OCI-LY7 (cell line): Measurements from ENCODE around the gene TMIGD2. TPM values are rescaled to one million over a fixed set of nuclear protein-coding genes. Genes with fewer than 3 reads are reported as not detected.

Experiments used
- BruUV-seq: library from RNA; stranded (reverse); fragments of 400-500 nt; replicated peaks from 2 replicates; lab custom pipeline; 2021; lab: Mats Ljungman, UMichigan
- CTCF ChIA-PET: fragments of 300-600 bp; sonication (Branson Sonifier 250); formaldehyde crosslinking; loops from one replicate; lab custom pipeline; 2022; ENCODE audit warnings: antibody characterized with exemption; ENCODE audit not compliant: unreplicated experiment; lab: Charles Lee
- POLR2A ChIA-PET: fragments of 300-600 bp; sonication (Branson Sonifier 250); formaldehyde crosslinking; loops from one replicate; lab custom pipeline; 2022; ENCODE audit warnings: antibody characterized with exemption; lab: Charles Lee
- DNase-seq: peaks from one replicate; pipeline ENCODE4 v3.0.0-alpha.2; 2015; ENCODE audit warnings: low spot score
- H2AFZ ChIP-seq: fragments of 200-600 bp; sonication (generic), shearing (Covaris generic); 2 replicates; pipeline ENCODE4 v1.6.1; 2014; ENCODE audit warnings: mild to moderate bottlenecking, antibody characterized with exemption, low read length, moderate library complexity
- H3K27ac ChIP-seq: fragments of 200-600 bp; sonication (generic); 2 replicates; pipeline ENCODE4 v1.5.1; 2014; ENCODE audit warnings: mixed run types, low read depth, mild to moderate bottlenecking, moderate library complexity, low read length, inconsistent platforms; ENCODE audit not compliant: poor library complexity, severe bottlenecking
- H3K36me3 ChIP-seq: fragments of 200-600 bp; sonication (generic); 2 replicates; pipeline ENCODE4 v1.6.1; 2014; ENCODE audit warnings: mild to moderate bottlenecking, antibody characterized with exemption, low read length, moderate library complexity, mixed read lengths; ENCODE audit not compliant: insufficient read depth
- H3K4me1 ChIP-seq: fragments of 200-600 bp; sonication (generic); 2 replicates; pipeline ENCODE4 v1.5.1; 2014; ENCODE audit warnings: mild to moderate bottlenecking, low read length; ENCODE audit not compliant: insufficient read depth, poor library complexity, severe bottlenecking
- H3K4me2 ChIP-seq: fragments of 200-600 bp; sonication (generic); 2 replicates; pipeline ENCODE4 v1.6.1; 2014; ENCODE audit warnings: mild to moderate bottlenecking, low read length
- H3K4me3 ChIP-seq: fragments of 200-600 bp; sonication (generic); 2 replicates; pipeline ENCODE4 v1.5.1; 2014; ENCODE audit warnings: mild to moderate bottlenecking, low read depth, low read length; ENCODE audit not compliant: poor library complexity, severe bottlenecking
- H3K79me2 ChIP-seq: fragments of 200-600 bp; sonication (generic); 2 replicates; pipeline ENCODE4 v1.6.1; 2016; ENCODE audit warnings: low read depth, mild to moderate bottlenecking, low read length, moderate library complexity, mixed read lengths; ENCODE audit not compliant: insufficient read depth
- H3K9me2 ChIP-seq: fragments of 200-600 bp; sonication (generic); 2 replicates; pipeline ENCODE4 v1.6.1; 2016; ENCODE audit warnings: mild to moderate bottlenecking, low read length, mixed read lengths; ENCODE audit not compliant: insufficient read depth
- H3K9me3 ChIP-seq: fragments of 200-600 bp; sonication (generic); 2 replicates; pipeline ENCODE4 v1.6.1; 2014; ENCODE audit warnings: mild to moderate bottlenecking, mixed run types, low read length, mixed read lengths
- H4K20me1 ChIP-seq: fragments of 200-600 bp; sonication (generic); 2 replicates; pipeline ENCODE4 v1.6.1; 2014; ENCODE audit warnings: mild to moderate bottlenecking, antibody characterized with exemption, low read length, moderate library complexity, mixed read lengths; ENCODE audit not compliant: insufficient read depth
- EZH2phosphoT487 ChIP-seq: fragments of 200-600 bp; sonication (generic); IDR thresholded peaks from 2 replicates; pipeline ENCODE4 v1.6.1; 2018; ENCODE audit warnings: low read depth, borderline replicate concordance, mild to moderate bottlenecking, mixed run types, antibody characterized with exemption, low read length, moderate library complexity, mixed read lengths
- intact Hi-C: fragments of 100-400 bp; cut with micrococcal nuclease; formaldehyde crosslinking; loops from one replicate; pipeline ENCODE4 v1.10.0; 2022; ENCODE audit not compliant: unreplicated experiment
- total RNA-seq, 2 experiments: library from RNA; depleted of rRNA in 1 of 2; stranded (reverse); fragments of >200 nt in 1 of 2; shearing (Covaris generic) in 1 of 2; gene quantifications; 2 replicates each; pipeline ENCODE4 v1.2.3, GENCODE V29; 2014 to 2022
- TF ChIP-seq, protein P1 (sequence below): fragments of 200-600 bp; sonication (generic); conservative IDR thresholded peaks from 2 replicates; pipeline ENCODE4 v1.5.1; 2014; ENCODE audit warnings: mild to moderate bottlenecking, antibody characterized with exemption, low read length, moderate library complexity, mixed read lengths

TMIGD2 gene
- total RNA-seq, 2 experiments from 2014 or later = 0.44 to 2.7 TPM

DNA sequence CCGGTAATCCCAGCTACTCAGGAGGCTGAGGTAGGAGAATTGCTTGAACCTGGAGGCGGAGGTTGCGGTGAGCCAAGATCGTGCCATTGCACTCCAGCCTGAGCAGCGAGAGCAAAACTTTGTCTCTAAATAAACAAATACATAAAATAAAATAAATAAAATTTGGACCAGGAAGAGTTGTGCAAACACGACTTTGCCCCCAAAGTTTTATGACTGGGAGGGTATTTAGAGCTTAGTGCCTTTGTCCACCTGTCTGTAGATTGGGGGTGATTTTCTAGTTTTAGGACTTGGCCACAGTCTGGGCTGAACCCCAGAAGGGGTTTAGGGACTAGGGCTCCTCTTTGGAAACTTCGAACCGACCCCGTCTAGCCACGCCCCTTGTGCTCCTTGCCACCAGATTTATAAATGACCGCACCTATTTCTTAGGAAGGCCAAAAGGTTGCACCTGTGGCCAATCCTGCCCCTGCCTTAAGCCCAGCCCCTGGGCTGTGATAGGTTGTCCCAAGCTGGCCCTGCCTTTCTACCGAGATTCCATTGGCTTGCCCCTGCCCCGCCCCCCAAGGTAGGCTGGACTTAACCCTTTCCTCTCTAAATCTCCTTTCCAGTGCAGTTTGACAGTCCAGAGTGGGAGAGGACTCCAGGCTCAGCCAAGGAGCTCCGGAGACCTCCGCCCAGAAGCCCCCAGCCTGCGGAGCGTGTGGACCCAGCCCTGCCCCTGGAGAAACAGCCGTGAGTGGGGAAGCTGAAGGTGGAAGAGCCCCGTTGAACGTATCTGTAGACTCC lies 17.8 kb downstream of the TMIGD2 start:
- BruUV-seq = no TSS peak
- POLR2A ChIA-PET = no interaction called here

DNA sequence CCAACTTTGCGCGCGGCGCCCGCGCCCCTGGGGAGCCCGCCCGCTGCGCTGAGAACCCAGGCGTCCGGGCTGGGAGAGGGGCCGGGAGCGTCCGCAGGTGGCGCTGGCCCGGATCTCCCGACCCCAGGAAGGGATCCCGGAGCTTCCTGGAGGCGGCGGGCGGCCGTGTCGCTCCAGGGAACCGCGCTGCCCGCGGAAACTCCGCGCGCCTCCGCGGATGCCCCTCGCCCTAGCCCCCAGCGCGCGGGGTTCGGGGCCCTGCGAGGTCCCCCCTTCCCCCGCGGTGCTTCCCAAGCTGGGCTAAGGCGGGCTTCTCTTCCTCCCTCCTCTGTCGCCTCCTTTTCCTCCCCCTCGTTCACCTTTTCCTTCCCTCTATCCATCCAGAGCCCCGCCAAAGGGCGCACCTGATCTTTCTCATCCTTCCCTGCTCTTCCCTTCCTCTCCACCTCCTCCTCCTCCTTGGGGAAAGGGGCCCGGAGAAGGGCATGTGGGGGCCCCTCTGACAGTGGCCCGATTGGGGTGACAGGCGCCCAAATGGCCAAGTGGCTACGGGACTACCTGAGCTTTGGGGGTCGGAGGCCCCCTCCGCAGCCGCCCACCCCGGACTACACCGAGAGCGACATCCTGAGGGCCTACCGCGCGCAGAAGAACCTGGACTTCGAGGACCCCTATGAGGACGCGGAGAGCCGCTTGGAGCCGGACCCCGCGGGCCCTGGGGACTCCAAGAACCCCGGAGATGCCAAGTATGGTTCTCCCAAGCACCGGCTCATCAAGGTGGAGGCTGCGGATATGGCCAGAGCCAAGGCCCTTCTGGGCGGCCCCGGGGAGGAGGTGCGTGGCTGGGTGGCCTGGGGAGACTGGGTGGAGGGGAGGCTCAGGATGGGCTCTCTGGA lies 22.4 kb downstream of the TMIGD2 start:
- no peaks in the 10 kb centered on the region for H3K79me2 ChIP-seq
- no peak for TF ChIP-seq EZH2phosphoT487
- TF ChIP-seq, protein P1, sequence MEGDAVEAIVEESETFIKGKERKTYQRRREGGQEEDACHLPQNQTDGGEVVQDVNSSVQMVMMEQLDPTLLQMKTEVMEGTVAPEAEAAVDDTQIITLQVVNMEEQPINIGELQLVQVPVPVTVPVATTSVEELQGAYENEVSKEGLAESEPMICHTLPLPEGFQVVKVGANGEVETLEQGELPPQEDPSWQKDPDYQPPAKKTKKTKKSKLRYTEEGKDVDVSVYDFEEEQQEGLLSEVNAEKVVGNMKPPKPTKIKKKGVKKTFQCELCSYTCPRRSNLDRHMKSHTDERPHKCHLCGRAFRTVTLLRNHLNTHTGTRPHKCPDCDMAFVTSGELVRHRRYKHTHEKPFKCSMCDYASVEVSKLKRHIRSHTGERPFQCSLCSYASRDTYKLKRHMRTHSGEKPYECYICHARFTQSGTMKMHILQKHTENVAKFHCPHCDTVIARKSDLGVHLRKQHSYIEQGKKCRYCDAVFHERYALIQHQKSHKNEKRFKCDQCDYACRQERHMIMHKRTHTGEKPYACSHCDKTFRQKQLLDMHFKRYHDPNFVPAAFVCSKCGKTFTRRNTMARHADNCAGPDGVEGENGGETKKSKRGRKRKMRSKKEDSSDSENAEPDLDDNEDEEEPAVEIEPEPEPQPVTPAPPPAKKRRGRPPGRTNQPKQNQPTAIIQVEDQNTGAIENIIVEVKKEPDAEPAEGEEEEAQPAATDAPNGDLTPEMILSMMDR = no peak
- CTCF ChIA-PET = no interaction called here
- H3K9me2 ChIP-seq = no peaks in the 10 kb centered on the region
- DNase-seq = no peak
- intact Hi-C loops = no loop called here
- no peak overlapping the region for H2AFZ ChIP-seq
- H3K27ac ChIP-seq = no peak overlapping the region
- H3K36me3 ChIP-seq = no peaks in the 10 kb centered on the region
- H3K9me3 ChIP-seq = no peaks in the 10 kb centered on the region
- H3K4me2 ChIP-seq = no peak overlapping the region
- no TSS peak for BruUV-seq
- no peaks in the 10 kb centered on the region for H4K20me1 ChIP-seq
- POLR2A ChIA-PET = no interaction called here
- H3K4me1 ChIP-seq = no peaks in the 10 kb centered on the region
- H3K4me3 ChIP-seq = no peak overlapping the region

More for the DNA sequence above, 17.8 kb downstream of the TMIGD2 start:
- no peak overlapping the region for H3K4me2 ChIP-seq
- TF ChIP-seq, protein P1 = no peak
- CTCF ChIA-PET = no interaction called here
- intact Hi-C loops = no loop called here
- DNase-seq = peak; percentile 64
- H3K27ac ChIP-seq = no peak overlapping the region
- no peaks in the 10 kb centered on the region for H3K9me3 ChIP-seq
- H3K79me2 ChIP-seq = no peaks in the 10 kb centered on the region
- H3K9me2 ChIP-seq = no peaks in the 10 kb centered on the region
- H2AFZ ChIP-seq = no peak overlapping the region
- H3K36me3 ChIP-seq = no peaks in the 10 kb centered on the region
- H3K4me3 ChIP-seq = no peak overlapping the region
- no peaks in the 10 kb centered on the region for H4K20me1 ChIP-seq
- H3K4me1 ChIP-seq = no peaks in the 10 kb centered on the region

DNA sequence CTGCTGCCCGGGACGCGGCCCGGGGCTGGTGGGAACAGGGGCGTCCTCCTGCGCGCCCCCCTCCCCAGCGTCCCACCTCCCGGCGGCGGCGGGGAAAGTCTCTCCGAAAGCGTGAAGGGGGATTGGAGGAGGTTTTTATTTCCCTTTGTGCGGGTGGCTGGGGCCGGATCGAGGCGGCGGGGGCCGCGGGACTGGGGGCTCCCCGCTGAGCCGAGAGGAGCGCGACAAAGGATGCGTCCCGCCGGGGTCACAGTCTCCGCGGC lies 23.0 kb downstream of the TMIGD2 start:
- intact Hi-C loops = no loop called here
- Histone ChIP-seq H3K9me2 (no peaks in the 10 kb centered on the region), H3K4me2 (no peak overlapping the region), H3K4me3 (no peak overlapping the region), H2AFZ (no peak overlapping the region), H4K20me1 (no peaks in the 10 kb centered on the region), H3K27ac (no peak overlapping the region), H3K79me2 (no peaks in the 10 kb centered on the region), H3K9me3 (no peaks in the 10 kb centered on the region), H3K36me3 (no peaks in the 10 kb centered on the region), H3K4me1 (no peaks in the 10 kb centered on the region)
- no peak for DNase-seq
- POLR2A ChIA-PET = no interaction called here
- CTCF ChIA-PET = no interaction called here
- no peak for TF ChIP-seq EZH2phosphoT487
- TF ChIP-seq, protein P1 = no peak
- no TSS peak for BruUV-seq
